Lower leg skin (tissue), 3 donors: ENCODE data around the gene XAB2.

Experiments
- POLR2A ChIP-seq, 2 donors: fragments of 450-650 bp; IDR thresholded peaks; one replicate each; pipeline ENCODE4 v1.6.1; 2016 to 2017; ENCODE audit warnings: antibody characterized with exemption in 2 of 2, mild to moderate bottlenecking in 1 of 2, moderate library complexity in 1 of 2
- TF ChIP-seq, protein P1 (sequence below), 3 donors: fragments of 450-650 bp; IDR thresholded peaks; one replicate each; pipeline ENCODE4 v1.5.1; 2016; ENCODE audit warnings: antibody characterized with exemption in 3 of 3, mild to moderate bottlenecking in 3 of 3, moderate library complexity in 2 of 3

DNA sequence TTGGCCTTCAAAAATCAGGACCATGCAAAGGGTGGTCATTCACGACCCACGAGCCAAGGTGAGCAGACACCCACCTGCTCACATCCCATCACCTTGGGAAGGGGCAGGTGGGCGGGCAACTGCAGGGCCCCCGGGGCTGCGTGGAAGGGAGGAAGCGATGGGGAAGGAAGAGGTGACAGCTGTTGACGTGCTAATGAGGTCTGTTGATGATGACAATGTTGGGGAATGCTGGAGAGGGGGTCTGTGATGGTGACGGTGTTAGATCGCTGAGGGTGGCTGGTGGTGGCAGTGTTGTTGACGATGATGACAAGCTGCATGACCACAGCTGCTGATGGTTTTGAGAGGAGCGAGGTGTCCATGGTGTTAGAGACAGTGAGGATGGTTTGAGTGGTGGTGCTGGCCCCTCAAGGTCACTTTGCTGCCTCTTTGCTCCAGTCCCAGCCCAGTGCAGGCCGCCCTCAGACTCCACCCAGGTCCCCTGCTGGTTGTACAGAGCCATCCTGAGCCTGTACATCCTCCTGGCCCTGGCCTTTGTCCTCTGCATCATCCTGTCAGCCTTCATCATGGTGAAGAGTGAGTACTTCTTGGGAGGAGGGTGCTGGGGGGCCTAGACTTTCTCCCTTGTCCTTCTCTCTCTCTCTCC is 48.4 kb upstream of the XAB2 start:
- TF ChIP-seq POLR2A (IDR thresholded peaks at IDR 0.05), result no peak
- TF ChIP-seq, protein P1, sequence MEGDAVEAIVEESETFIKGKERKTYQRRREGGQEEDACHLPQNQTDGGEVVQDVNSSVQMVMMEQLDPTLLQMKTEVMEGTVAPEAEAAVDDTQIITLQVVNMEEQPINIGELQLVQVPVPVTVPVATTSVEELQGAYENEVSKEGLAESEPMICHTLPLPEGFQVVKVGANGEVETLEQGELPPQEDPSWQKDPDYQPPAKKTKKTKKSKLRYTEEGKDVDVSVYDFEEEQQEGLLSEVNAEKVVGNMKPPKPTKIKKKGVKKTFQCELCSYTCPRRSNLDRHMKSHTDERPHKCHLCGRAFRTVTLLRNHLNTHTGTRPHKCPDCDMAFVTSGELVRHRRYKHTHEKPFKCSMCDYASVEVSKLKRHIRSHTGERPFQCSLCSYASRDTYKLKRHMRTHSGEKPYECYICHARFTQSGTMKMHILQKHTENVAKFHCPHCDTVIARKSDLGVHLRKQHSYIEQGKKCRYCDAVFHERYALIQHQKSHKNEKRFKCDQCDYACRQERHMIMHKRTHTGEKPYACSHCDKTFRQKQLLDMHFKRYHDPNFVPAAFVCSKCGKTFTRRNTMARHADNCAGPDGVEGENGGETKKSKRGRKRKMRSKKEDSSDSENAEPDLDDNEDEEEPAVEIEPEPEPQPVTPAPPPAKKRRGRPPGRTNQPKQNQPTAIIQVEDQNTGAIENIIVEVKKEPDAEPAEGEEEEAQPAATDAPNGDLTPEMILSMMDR (IDR thresholded peaks at IDR 0.05), result no peak
